Tibial artery (tissue), 4 donors: ENCODE measurements around the gene ZBTB17.
"Not testable (repeated sequence)": the region's sequence is repeated elsewhere in the genome, so short reads cannot be mapped to it uniquely, and the experiment has no call there.

ENCODE experiments used
- DNase-seq, 2 donors: peaks; one replicate each; pipeline ENCODE4 v3.0.0-alpha.2; 2019
- H3K27ac ChIP-seq, 2 donors: fragments of 200-600 bp; sonication (generic) in 1 of 2; 1 replicate in 1 of 2; 2 replicates in 1 of 2; pipeline ENCODE4 v1.5.1; 2018 to 2019; ENCODE audit warnings: mild to moderate bottlenecking in 1 of 2
- H3K27me3 ChIP-seq, 2 donors: fragments of 200-600 bp; sonication (generic) in 1 of 2; one replicate each; pipeline versions ENCODE4 v1.5.1 to v1.6.0; 2016 to 2019
- H3K36me3 ChIP-seq, 3 donors: fragments of 200-600 bp; sonication (generic) in 2 of 3; one replicate each; pipeline ENCODE4 v1.5.1; 2016 to 2019; ENCODE audit warnings: mild to moderate bottlenecking in 2 of 3
- H3K4me1 ChIP-seq, 4 donors: fragments of 200-600 bp; sonication (generic) in 2 of 4; 1 replicate in 3 of 4; 2 replicates in 1 of 4; pipeline ENCODE4 v1.5.1; 2016 to 2019
- H3K4me3 ChIP-seq, 2 donors: fragments of 200-600 bp; sonication (generic) in 1 of 2; 1 replicate in 1 of 2; 2 replicates in 1 of 2; pipeline ENCODE4 v1.5.1; 2018 to 2019; ENCODE audit warnings: mild to moderate bottlenecking in 2 of 2
- H3K9me3 ChIP-seq, 3 donors: fragments of 200-600 bp; sonication (generic) in 1 of 3; one replicate each; pipeline ENCODE4 v1.5.1; 2016 to 2019
- intact Hi-C: fragments of 100-400 bp; cut with DNase I; formaldehyde crosslinking; loops from one replicate; pipeline ENCODE4 v1.15.0; 2023; ENCODE audit warnings: low total_unique reads
- TF ChIP-seq, protein P1 (sequence below), 2 experiments: fragments of 200-600 bp in 1 of 2; fragments of 450-650 bp in 1 of 2; IDR thresholded peaks; one replicate each; pipeline ENCODE4 v1.5.1; 2017 to 2019; ENCODE audit warnings: antibody characterized with exemption in 2 of 2, mild to moderate bottlenecking in 1 of 2, moderate library complexity in 1 of 2

Gene ZBTB17

DNA sequence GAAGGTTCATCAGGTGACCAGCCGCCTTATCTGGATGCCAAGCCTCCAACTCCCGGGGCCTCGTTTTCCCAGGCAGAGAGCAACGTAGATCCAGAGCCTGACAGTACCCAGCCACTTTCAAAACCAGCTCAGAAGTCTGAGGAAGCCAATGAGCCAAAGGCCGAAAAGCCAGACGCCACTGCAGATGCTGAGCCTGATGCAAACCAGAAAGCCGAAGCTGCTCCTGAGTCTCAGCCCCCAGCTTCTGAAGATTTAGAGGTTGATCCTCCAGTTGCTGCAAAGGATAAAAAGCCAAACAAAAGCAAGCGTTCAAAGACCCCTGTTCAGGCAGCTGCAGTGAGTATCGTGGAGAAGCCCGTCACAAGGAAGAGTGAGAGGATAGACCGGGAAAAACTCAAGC, 44.5 kb downstream of the ZBTB17 start:
- Histone ChIP-seq H3K9me3 (no peaks in the 10 kb centered on the region), H3K27ac (no peak overlapping the region), H3K27me3 (no peaks in the 10 kb centered on the region), H3K4me1 (peaks cover 0 to 13% (median 2%) of the 10 kb centered on the region in 4 donors), H3K4me3 (no peak overlapping the region), H3K36me3 (peaks cover 94 to 97% (median 96%) of the 10 kb centered on the region in 3 donors)
- no peak for DNase-seq
- TF ChIP-seq, protein P1, sequence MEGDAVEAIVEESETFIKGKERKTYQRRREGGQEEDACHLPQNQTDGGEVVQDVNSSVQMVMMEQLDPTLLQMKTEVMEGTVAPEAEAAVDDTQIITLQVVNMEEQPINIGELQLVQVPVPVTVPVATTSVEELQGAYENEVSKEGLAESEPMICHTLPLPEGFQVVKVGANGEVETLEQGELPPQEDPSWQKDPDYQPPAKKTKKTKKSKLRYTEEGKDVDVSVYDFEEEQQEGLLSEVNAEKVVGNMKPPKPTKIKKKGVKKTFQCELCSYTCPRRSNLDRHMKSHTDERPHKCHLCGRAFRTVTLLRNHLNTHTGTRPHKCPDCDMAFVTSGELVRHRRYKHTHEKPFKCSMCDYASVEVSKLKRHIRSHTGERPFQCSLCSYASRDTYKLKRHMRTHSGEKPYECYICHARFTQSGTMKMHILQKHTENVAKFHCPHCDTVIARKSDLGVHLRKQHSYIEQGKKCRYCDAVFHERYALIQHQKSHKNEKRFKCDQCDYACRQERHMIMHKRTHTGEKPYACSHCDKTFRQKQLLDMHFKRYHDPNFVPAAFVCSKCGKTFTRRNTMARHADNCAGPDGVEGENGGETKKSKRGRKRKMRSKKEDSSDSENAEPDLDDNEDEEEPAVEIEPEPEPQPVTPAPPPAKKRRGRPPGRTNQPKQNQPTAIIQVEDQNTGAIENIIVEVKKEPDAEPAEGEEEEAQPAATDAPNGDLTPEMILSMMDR (IDR thresholded peaks at IDR 0.05) = no peak
- intact Hi-C loops = no loop called here

DNA sequence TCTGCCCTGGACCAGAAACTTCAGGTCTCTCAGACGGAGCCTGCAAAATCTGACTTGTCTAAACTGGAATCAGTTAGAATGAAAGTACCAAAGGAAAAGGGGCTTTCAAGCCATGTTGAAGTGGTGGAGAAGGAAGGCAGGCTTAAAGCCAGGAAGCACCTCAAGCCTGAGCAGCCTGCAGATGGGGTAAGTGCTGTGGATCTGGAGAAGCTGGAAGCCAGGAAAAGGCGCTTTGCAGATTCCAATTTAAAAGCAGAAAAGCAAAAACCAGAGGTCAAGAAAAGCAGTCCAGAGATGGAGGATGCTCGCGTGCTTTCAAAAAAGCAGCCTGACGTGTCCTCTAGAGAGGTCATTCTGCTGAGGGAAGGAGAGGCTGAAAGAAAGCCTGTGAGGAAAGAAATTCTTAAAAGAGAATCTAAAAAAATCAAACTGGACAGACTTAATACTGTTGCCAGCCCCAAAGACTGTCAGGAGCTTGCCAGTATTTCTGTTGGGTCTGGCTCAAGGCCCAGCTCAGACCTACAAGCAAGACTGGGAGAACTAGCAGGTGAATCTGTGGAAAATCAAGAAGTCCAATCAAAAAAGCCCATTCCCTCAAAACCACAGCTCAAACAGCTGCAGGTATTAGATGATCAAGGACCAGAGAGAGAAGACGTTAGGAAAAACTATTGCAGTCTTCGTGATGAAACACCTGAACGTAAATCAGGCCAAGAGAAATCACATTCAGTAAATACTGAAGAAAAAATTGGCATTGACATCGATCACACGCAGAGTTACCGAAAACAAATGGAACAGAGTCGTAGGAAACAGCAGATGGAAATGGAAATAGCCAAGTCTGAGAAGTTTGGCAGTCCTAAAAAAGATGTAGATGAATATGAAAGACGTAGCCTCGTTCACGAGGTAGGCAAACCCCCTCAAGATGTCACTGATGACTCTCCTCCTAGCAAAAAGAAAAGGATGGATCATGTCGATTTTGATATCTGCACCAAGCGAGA, 46.6 kb downstream of the ZBTB17 start:
- TF ChIP-seq, protein P1 (IDR thresholded peaks at IDR 0.05) = no peak
- Histone ChIP-seq H3K4me1 (peaks cover 0 to 24% (median 2%) of the 10 kb centered on the region in 4 donors), H3K4me3 (no peak overlapping the region), H3K27me3 (no peaks in the 10 kb centered on the region), H3K36me3 (peaks cover 85 to 93% (median 91%) of the 10 kb centered on the region in 3 donors), H3K9me3 (no peaks in the 10 kb centered on the region), H3K27ac (no peak overlapping the region)
- intact Hi-C loops = no loop called here
- no peak for DNase-seq

DNA sequence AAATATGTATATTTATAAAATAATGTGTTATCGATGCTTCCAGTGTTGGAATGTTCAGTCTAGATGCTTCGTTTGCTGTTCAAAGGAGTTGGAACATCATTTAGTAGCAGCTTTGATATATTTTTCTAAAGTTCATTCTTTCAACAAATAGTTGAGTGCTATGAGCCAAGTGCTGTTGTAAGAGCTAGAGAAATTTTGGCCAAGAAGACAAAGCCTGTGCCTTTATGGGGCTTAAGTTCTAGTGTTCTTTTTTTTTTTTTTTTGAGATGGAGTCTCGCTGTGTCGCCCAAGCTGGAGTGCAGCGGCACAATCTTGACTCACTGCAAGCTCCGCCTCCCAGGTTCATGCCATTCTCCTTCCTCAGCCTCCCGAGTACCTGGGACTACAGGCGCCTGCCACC, 49.5 kb downstream of the ZBTB17 start:
- peaks cover 85 to 93% (median 89%) of the 10 kb centered on the region in 3 donors for H3K36me3 ChIP-seq
- not testable (repeated sequence) for DNase-seq

DNA sequence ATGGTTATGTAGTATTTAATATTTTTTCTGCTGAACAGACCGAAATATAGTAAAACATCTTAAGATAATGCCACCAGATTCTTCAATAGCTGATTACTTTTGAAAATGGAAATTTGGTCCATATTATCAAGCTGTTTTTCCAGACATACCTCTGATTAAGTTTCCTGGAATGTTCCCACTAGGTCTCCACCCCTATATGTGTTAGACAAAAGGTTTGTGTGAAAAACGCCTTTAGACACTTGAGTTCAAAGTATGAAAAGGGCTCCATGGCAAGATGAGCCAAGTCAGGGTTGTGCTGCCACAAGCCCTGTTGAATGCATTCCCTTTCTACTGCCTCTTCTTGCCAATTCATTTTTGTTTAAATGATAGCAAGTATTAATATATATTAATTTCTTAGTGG, 52.7 kb downstream of the ZBTB17 start:
- intact Hi-C loops = no loop called here
- H3K36me3 ChIP-seq = peaks cover 79 to 87% (median 82%) of the 10 kb centered on the region in 3 donors
- H3K9me3 ChIP-seq = no peaks in the 10 kb centered on the region
- peaks cover 0 to 32% (median 0%) of the 10 kb centered on the region in 4 donors for H3K4me1 ChIP-seq
- TF ChIP-seq, protein P1 (IDR thresholded peaks at IDR 0.05) = no peak
- H3K27ac ChIP-seq = no peak overlapping the region
- no peak overlapping the region for H3K4me3 ChIP-seq
- H3K27me3 ChIP-seq = no peaks in the 10 kb centered on the region
- no peak for DNase-seq

More for the DNA sequence above, 49.5 kb downstream of the ZBTB17 start:
- H3K4me3 ChIP-seq, H3K9me3 ChIP-seq, intact Hi-C loops, H3K27ac ChIP-seq, H3K27me3 ChIP-seq: not testable (repeated sequence)
- peaks cover 0 to 37% (median 2%) of the 10 kb centered on the region in 4 donors for H3K4me1 ChIP-seq

DNA sequence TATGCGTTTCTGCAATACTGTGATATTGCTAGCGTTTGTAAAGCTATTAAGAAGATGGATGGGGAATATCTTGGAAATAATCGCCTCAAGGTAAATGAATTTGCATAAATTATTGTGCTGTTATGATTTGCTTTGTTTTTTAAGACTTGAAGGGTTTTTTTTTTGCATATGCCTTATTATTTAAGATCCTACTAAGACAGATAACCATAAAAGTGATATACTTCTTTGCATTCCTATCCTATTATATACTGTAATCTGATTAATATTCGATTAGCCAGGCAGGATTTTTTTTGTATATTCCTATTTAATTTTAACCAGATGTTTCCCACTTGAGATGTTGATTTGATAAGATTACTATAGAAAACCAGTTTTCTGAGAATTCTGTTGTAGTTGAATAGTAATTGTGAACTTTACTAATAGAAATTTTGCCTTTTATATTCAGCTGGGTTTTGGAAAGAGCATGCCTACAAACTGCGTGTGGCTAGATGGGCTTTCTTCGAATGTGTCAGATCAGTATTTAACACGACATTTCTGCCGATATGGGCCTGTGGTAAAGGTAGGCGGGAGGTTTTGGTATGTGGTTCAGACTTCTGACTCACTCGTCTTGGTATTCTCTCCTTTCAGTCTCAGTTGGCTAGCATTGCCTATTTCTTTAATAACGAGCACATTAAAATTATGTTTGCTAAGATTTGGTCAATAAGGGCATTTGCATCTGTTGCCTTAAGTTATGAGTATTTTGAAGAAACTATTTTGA, 56.8 kb downstream of the ZBTB17 start:
- no peak overlapping the region for H3K4me3 ChIP-seq
- no peaks in the 10 kb centered on the region for H3K27me3 ChIP-seq
- no peak for DNase-seq
- peaks cover 0 to 36% (median 0%) of the 10 kb centered on the region in 4 donors for H3K4me1 ChIP-seq
- H3K27ac ChIP-seq = no peak overlapping the region
- H3K9me3 ChIP-seq = no peaks in the 10 kb centered on the region
- intact Hi-C loops = no loop called here
- peaks cover 68 to 86% (median 85%) of the 10 kb centered on the region in 3 donors for H3K36me3 ChIP-seq
- TF ChIP-seq, protein P1 (IDR thresholded peaks at IDR 0.05) = no peak
